Endothelial cell of umbilical vein (primary cell): ENCODE data around the gene ANGPT4.

Experiments used
- CTCF ChIP-seq, 2 donors: IDR thresholded peaks; 1 replicate in 1 of 2; 2 replicates in 1 of 2; pipeline ENCODE4 v1.5.1; 2011; ENCODE audit warnings: low read length in 2 of 2, mild to moderate bottlenecking in 2 of 2, moderate library complexity in 2 of 2, control low read depth in 1 of 2, inconsistent platforms in 1 of 2, low read depth in 1 of 2; ENCODE audit not compliant: insufficient read depth in 1 of 2; ENCODE audit errors: extremely low read depth in 1 of 2
- EZH2 ChIP-seq: IDR thresholded peaks from 2 replicates; pipeline ENCODE4 v1.6.1; 2012; ENCODE audit warnings: borderline replicate concordance, low read depth, mild to moderate bottlenecking, moderate library complexity, low read length, inconsistent platforms; ENCODE audit not compliant: severe bottlenecking
- FOS ChIP-seq: IDR thresholded peaks from 2 replicates; pipeline ENCODE4 v1.6.1; 2011; ENCODE audit warnings: mild to moderate bottlenecking, low read length, moderate library complexity, borderline replicate concordance; ENCODE audit not compliant: insufficient read depth
- GATA2 ChIP-seq: IDR thresholded peaks from 2 replicates; pipeline ENCODE4 v1.7.0; 2011; ENCODE audit warnings: low read depth, mild to moderate bottlenecking, moderate library complexity, mixed read lengths, low read length; ENCODE audit not compliant: insufficient read length, insufficient read depth
- JUN ChIP-seq: IDR thresholded peaks from 2 replicates; pipeline ENCODE4 v1.6.1; 2011; ENCODE audit warnings: borderline replicate concordance, low read depth; ENCODE audit not compliant: insufficient read length, insufficient read depth
- MAX ChIP-seq: IDR thresholded peaks from 2 replicates; pipeline ENCODE4 v1.6.1; 2011; ENCODE audit not compliant: insufficient read depth, insufficient read length
- MYC ChIP-seq: IDR thresholded peaks from one replicate; pipeline ENCODE4 v1.6.1; 2011; ENCODE audit warnings: mild to moderate bottlenecking, low read depth, low read length
- POLR2A ChIP-seq: IDR thresholded peaks from 2 replicates; pipeline ENCODE4 v1.6.1; 2012; ENCODE audit warnings: low read depth, mild to moderate bottlenecking, control low read depth, low read length
- POLR2AphosphoS5 ChIP-seq: IDR thresholded peaks from 2 replicates; pipeline ENCODE4 v1.6.1; 2012; ENCODE audit warnings: low read depth, mild to moderate bottlenecking, control low read depth, low read length, moderate library complexity; ENCODE audit not compliant: insufficient read depth

- TF ChIP-seq CTCF (IDR thresholded peaks at IDR 0.05; ENCODE audit: extremely low read depth in 1 of 2, insufficient read depth in 1 of 2, low read depth in 1 of 2, low read length in 2 of 2): no peak
- no peak for TF ChIP-seq EZH2
- no peak for TF ChIP-seq GATA2
- TF ChIP-seq MAX: no peak
- no peak for TF ChIP-seq POLR2A
- TF ChIP-seq FOS: no peak
- TF ChIP-seq POLR2AphosphoS5: no peak
- TF ChIP-seq MYC: no peak
- no peak for TF ChIP-seq JUN
These were observed 91.6 kb downstream of the ANGPT4 start for GRCh38 chr20:824490-824889.
